HEK293 (cell line): Measurements from ENCODE around the gene KCNMA1.

Experiments used
- CTCF ChIA-PET: fragments of 350-600 bp; formaldehyde crosslinking; extraction: SDS; loops from one replicate; lab custom pipeline; 2021; ENCODE audit warnings: antibody characterized with exemption; lab: Yijun Ruan, JAX
- POLR2A ChIA-PET: fragments of 300-600 bp; formaldehyde crosslinking; extraction: SDS; loops from one replicate; lab custom pipeline; 2020; ENCODE audit warnings: antibody characterized with exemption, inconsistent platforms; lab: Yijun Ruan, JAX
- H3K27ac ChIP-seq: fragments of 200-500 bp; sonication (Bioruptor generic); 2 replicates; pipeline ENCODE4 v1.5.1; 2014; ENCODE audit warnings: low read depth, low read length, control low read depth, inconsistent platforms; ENCODE audit errors: extremely low read depth
- H3K36me3 ChIP-seq, 2 experiments: fragments of 200-500 bp in 1 of 2; sonication (Bioruptor generic) in 1 of 2; 1 replicate in 1 of 2; 2 replicates in 1 of 2; pipeline ENCODE4 v1.5.1; 2014 to 2017; ENCODE audit warnings: inconsistent platforms in 2 of 2, low read length in 2 of 2; ENCODE audit not compliant: control insufficient read depth in 2 of 2, insufficient read depth in 1 of 2
- H3K4me1 ChIP-seq: fragments of 200-500 bp; sonication (Bioruptor generic); 2 replicates; pipeline ENCODE4 v1.5.1; 2014; ENCODE audit warnings: mild to moderate bottlenecking, low read length, inconsistent platforms; ENCODE audit not compliant: control insufficient read depth, insufficient read depth
- H3K4me3 ChIP-seq: 2 replicates; pipeline ENCODE4 v1.5.1; 2011; ENCODE audit warnings: low read depth, mild to moderate bottlenecking, control low read depth, low read length, moderate library complexity
- H3K9me3 ChIP-seq: fragments of 200-500 bp; sonication (Bioruptor generic); 2 replicates; pipeline ENCODE4 v1.5.1; 2014; ENCODE audit warnings: low read depth, low read length, inconsistent platforms; ENCODE audit not compliant: control insufficient read depth, insufficient read depth
- EGR2 ChIP-seq: fragments of 450-650 bp; formaldehyde crosslinking; IDR thresholded peaks from 2 replicates; pipeline ENCODE4 v1.5.1; 2016; ENCODE audit warnings: low read depth, missing biosample characterization, missing genetic modification characterization
- KLF10 ChIP-seq: fragments of 450-650 bp; IDR thresholded peaks from 2 replicates; pipeline ENCODE4 v1.5.1; 2018; ENCODE audit warnings: missing biosample characterization, mild to moderate bottlenecking, missing genetic modification characterization
- KLF7 ChIP-seq: fragments of 450-650 bp; formaldehyde crosslinking; IDR thresholded peaks from 2 replicates; pipeline ENCODE4 v1.5.1; 2016; ENCODE audit warnings: missing biosample characterization, missing genetic modification characterization, borderline replicate concordance
- MEIS1 ChIP-seq: sonication (generic); formaldehyde crosslinking; IDR thresholded peaks from 2 replicates; pipeline ENCODE4 v1.8.1; 2022; ENCODE audit warnings: missing genetic modification reagents, mild to moderate bottlenecking, borderline replicate concordance
- MZF1 ChIP-seq: fragments of 450-650 bp; formaldehyde crosslinking; IDR thresholded peaks from 2 replicates; pipeline ENCODE4 v1.5.1; 2017; ENCODE audit warnings: missing biosample characterization, missing genetic modification characterization, borderline replicate concordance
- PRDM1 ChIP-seq: fragments of 450-650 bp; formaldehyde crosslinking; IDR thresholded peaks from 2 replicates; pipeline ENCODE4; 2016; ENCODE audit warnings: missing biosample characterization, missing genetic modification characterization
- SP7 ChIP-seq: fragments of 450-650 bp; formaldehyde crosslinking; IDR thresholded peaks from 2 replicates; pipeline ENCODE4 v1.5.1; 2016; ENCODE audit warnings: missing biosample characterization, missing genetic modification characterization
- ZBTB7A ChIP-seq: fragments of 450-650 bp; formaldehyde crosslinking; IDR thresholded peaks from 2 replicates; pipeline ENCODE4 v1.5.1; 2016; ENCODE audit warnings: low read depth, missing biosample characterization, missing genetic modification characterization
- ZFHX2 ChIP-seq: fragments of 450-650 bp; formaldehyde crosslinking; conservative IDR thresholded peaks from 2 replicates; pipeline ENCODE4 v1.5.1; 2016; ENCODE audit warnings: missing biosample characterization, missing genetic modification characterization
- ZIC2 ChIP-seq: fragments of 450-650 bp; formaldehyde crosslinking; IDR thresholded peaks from 2 replicates; pipeline ENCODE4 v1.5.1; 2016; ENCODE audit warnings: missing biosample characterization, missing genetic modification characterization
- ZNF221 ChIP-seq: fragments of 450-650 bp; formaldehyde crosslinking; IDR thresholded peaks from 2 replicates; pipeline ENCODE4 v1.5.1; 2017; ENCODE audit warnings: missing biosample characterization, missing genetic modification characterization, borderline replicate concordance
- ZNF248 ChIP-seq: fragments of 450-650 bp; formaldehyde crosslinking; IDR thresholded peaks from 2 replicates; pipeline ENCODE4 v1.5.1; 2017; ENCODE audit warnings: missing biosample characterization, missing genetic modification characterization
- ZNF366 ChIP-seq: fragments of 450-650 bp; formaldehyde crosslinking; conservative IDR thresholded peaks from 2 replicates; pipeline ENCODE4 v1.5.1; 2016; ENCODE audit warnings: missing biosample characterization, missing genetic modification characterization
- ZNF426 ChIP-seq: fragments of 450-650 bp; formaldehyde crosslinking; IDR thresholded peaks from 2 replicates; pipeline ENCODE4 v1.5.1; 2017; ENCODE audit warnings: missing biosample characterization, missing genetic modification characterization, mild to moderate bottlenecking, inconsistent platforms, moderate library complexity
- ZNF521 ChIP-seq: fragments of 450-650 bp; formaldehyde crosslinking; IDR thresholded peaks from 2 replicates; pipeline ENCODE4 v1.5.1; 2017; ENCODE audit warnings: missing biosample characterization, mild to moderate bottlenecking, missing genetic modification characterization
- ZNF571 ChIP-seq: fragments of 450-650 bp; formaldehyde crosslinking; IDR thresholded peaks from 2 replicates; pipeline ENCODE4 v1.5.0; 2017; ENCODE audit warnings: missing biosample characterization, missing genetic modification characterization
- ZNF624 ChIP-seq: fragments of 450-650 bp; formaldehyde crosslinking; IDR thresholded peaks from 2 replicates; pipeline ENCODE4 v1.5.1; 2017; ENCODE audit warnings: missing biosample characterization, missing genetic modification characterization
- ZNF660 ChIP-seq: fragments of 450-650 bp; IDR thresholded peaks from 2 replicates; pipeline ENCODE4 v1.5.1; 2018; ENCODE audit warnings: missing biosample characterization, mild to moderate bottlenecking, missing genetic modification characterization
- ZNF677 ChIP-seq: fragments of 450-650 bp; IDR thresholded peaks from 2 replicates; pipeline ENCODE4 v1.5.0; 2018; ENCODE audit warnings: missing biosample characterization, mild to moderate bottlenecking, missing genetic modification characterization, moderate library complexity
- TF ChIP-seq, protein P1 (sequence below): fragments of 450-650 bp; formaldehyde crosslinking; IDR thresholded peaks from 2 replicates; pipeline ENCODE4; 2016; ENCODE audit warnings: missing biosample characterization, missing genetic modification characterization
- TF ChIP-seq, protein P2 (sequence below): fragments of 450-650 bp; formaldehyde crosslinking; IDR thresholded peaks from 2 replicates; pipeline ENCODE4 v1.5.1; 2016; ENCODE audit warnings: missing biosample characterization, missing genetic modification characterization
- TF ChIP-seq, protein P3 (sequence below): fragments of 450-650 bp; formaldehyde crosslinking; IDR thresholded peaks from 2 replicates; pipeline ENCODE4 v1.5.1; 2017; ENCODE audit warnings: missing biosample characterization, missing genetic modification characterization
- TF ChIP-seq, protein P4 (sequence below): fragments of 450-650 bp; formaldehyde crosslinking; IDR thresholded peaks from 2 replicates; pipeline ENCODE4 v1.5.1; 2016; ENCODE audit warnings: missing biosample characterization, missing genetic modification characterization
- TF ChIP-seq, protein P5 (sequence below): fragments of 450-650 bp; formaldehyde crosslinking; IDR thresholded peaks from 2 replicates; pipeline ENCODE4 v1.5.1; 2016; ENCODE audit warnings: missing biosample characterization, missing genetic modification characterization, borderline replicate concordance

The KCNMA1 gene

DNA sequence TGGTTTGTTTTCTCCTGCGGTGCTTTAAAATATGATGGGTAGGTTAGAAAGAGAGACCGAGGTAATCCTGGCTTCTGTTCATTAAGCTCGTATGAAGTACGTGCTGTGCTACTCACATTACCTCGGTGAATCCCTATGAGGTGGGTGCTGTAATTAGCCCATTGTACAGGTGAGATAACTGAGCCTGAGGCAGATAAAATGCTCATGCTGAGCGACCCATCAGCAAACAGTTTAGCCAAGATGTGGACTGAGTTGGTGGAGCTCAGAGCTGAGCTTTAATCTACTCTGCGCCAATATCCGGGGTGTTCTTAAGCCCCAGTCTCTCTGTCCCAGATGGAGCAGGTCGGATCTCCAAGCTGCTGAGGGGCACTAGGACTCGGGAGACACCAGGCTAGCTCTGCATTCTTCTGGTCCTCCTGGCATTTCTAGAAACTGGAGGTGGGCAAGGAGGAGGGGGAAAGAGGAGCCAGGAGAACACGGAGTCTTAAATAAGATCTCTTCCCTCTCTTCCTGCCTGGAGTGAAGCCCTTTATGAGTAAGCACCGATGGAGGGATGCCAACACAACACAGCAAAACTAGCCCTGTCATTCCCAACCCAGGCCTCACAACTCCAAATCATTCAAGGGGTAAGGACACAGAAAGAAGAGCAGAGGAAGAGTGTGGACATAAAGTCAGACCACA lies 458.5 kb downstream of the KCNMA1 start (continued):
- TF ChIP-seq, protein P1, sequence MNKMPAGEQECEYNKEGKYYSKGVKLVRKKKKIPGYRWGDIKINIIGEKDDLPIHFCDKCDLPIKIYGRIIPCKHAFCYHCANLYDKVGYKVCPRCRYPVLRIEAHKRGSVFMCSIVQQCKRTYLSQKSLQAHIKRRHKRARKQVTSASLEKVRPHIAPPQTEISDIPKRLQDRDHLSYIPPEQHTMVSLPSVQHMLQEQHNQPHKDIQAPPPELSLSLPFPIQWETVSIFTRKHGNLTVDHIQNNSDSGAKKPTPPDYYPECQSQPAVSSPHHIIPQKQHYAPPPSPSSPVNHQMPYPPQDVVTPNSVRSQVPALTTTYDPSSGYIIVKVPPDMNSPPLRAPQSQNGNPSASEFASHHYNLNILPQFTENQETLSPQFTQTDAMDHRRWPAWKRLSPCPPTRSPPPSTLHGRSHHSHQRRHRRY, result no peak

DNA sequence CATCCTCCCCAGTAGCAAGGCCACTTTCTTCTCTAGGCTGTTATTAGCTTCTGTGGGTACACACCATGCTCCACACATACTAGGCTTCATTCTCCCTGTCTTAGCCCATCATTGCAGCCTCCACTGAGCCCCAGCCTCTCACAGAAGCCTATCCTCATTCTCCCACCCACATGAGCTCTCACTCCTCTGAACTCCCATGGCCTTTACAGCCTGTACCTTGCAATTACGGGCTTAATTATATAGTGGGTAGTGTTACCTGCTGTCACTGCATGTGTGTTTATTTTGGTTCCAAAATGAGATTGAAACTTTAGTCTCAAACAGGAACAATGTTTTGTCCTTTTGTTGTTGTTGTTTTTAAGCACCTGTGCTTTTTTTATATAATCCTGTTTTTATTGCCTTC lies 460.0 kb downstream of the KCNMA1 start:
- H3K36me3 ChIP-seq, result no peaks in the 10 kb centered on the region
- TF ChIP-seq SP7 (tag by site-specific recombination), result peak; percentile 99
- peak; percentile 54 for TF ChIP-seq ZFHX2 (tag by site-specific recombination)
- TF ChIP-seq EGR2 (tag by site-specific recombination), result peak; percentile 56
- TF ChIP-seq ZNF677 (tag by site-specific recombination), result no peak
- no peak overlapping the region for H3K4me3 ChIP-seq
- CTCF ChIA-PET, result interaction anchor here (21.6 kb wide), 1 partner anchor 462 kb away, joined by 512 read pairs; the partner anchor contains the start of gene KCNMA1
- POLR2A ChIA-PET, result no interaction called here
- no peaks in the 10 kb centered on the region for H3K9me3 ChIP-seq
- H3K4me1 ChIP-seq, result no peaks in the 10 kb centered on the region
- no peak overlapping the region for H3K27ac ChIP-seq

DNA sequence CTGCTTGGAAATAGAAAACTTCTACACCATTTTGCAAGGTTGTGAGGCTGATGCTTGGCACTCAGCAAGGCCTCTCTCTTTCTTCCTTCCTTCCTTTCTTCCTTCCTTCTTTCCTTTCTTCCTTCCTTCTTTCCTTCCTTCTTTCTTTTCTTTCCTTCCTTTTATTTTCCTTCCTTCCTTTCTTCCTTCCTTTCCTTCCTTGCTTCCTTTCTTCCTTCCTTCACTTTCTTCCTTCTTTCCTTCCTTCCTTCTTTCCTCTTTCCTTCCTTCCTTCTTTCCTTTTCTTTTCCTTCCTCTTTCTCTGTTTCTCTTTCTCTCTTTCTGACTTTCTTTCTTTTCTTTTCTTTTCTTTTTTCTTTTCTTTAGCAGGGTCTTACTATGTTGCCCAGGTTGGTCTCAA lies 460.4 kb downstream of the KCNMA1 start:
- Histone ChIP-seq H3K27ac (no peak overlapping the region), H3K9me3 (no peaks in the 10 kb centered on the region), H3K4me3 (no peak overlapping the region), H3K36me3 (no peaks in the 10 kb centered on the region), H3K4me1 (no peaks in the 10 kb centered on the region)
- ChIA-PET CTCF (interaction anchor here (21.6 kb wide), 1 partner anchor 462 kb away, joined by 512 read pairs; the partner anchor contains the start of gene KCNMA1), POLR2A (no interaction called here)
- TF ChIP-seq, protein P2, sequence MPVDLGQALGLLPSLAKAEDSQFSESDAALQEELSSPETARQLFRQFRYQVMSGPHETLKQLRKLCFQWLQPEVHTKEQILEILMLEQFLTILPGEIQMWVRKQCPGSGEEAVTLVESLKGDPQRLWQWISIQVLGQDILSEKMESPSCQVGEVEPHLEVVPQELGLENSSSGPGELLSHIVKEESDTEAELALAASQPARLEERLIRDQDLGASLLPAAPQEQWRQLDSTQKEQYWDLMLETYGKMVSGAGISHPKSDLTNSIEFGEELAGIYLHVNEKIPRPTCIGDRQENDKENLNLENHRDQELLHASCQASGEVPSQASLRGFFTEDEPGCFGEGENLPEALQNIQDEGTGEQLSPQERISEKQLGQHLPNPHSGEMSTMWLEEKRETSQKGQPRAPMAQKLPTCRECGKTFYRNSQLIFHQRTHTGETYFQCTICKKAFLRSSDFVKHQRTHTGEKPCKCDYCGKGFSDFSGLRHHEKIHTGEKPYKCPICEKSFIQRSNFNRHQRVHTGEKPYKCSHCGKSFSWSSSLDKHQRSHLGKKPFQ (tag by site-specific recombination), result no peak
- 0 out of 2 replicates have a peak, but pooled peaks have one; percentile 55 for TF ChIP-seq ZNF521 (tag by site-specific recombination)
- TF ChIP-seq MZF1 (tag by site-specific recombination), result no peak
- no peak for TF ChIP-seq ZNF221
- no peak for TF ChIP-seq ZNF571 (tag by site-specific recombination)
- TF ChIP-seq ZIC2, result no peak
- TF ChIP-seq ZNF660 (tag by site-specific recombination), result no peak
- TF ChIP-seq ZNF426, result no peak
- no peak for TF ChIP-seq ZNF624 (tag by site-specific recombination)
- TF ChIP-seq KLF7 (tag by site-specific recombination), result no peak
- TF ChIP-seq PRDM1 (tag by site-specific recombination), result peak; percentile 98
- peak; percentile 99 for TF ChIP-seq ZNF366
- TF ChIP-seq, protein P3, sequence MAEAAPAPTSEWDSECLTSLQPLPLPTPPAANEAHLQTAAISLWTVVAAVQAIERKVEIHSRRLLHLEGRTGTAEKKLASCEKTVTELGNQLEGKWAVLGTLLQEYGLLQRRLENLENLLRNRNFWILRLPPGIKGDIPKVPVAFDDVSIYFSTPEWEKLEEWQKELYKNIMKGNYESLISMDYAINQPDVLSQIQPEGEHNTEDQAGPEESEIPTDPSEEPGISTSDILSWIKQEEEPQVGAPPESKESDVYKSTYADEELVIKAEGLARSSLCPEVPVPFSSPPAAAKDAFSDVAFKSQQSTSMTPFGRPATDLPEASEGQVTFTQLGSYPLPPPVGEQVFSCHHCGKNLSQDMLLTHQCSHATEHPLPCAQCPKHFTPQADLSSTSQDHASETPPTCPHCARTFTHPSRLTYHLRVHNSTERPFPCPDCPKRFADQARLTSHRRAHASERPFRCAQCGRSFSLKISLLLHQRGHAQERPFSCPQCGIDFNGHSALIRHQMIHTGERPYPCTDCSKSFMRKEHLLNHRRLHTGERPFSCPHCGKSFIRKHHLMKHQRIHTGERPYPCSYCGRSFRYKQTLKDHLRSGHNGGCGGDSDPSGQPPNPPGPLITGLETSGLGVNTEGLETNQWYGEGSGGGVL (tag by site-specific recombination), result no peak
- no peak for TF ChIP-seq MEIS1 (CRISPR knock-in tag)
- TF ChIP-seq, protein P4, sequence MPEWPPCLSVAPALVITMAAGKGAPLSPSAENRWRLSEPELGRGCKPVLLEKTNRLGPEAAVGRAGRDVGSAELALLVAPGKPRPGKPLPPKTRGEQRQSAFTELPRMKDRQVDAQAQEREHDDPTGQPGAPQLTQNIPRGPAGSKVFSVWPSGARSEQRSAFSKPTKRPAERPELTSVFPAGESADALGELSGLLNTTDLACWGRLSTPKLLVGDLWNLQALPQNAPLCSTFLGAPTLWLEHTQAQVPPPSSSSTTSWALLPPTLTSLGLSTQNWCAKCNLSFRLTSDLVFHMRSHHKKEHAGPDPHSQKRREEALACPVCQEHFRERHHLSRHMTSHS (tag by site-specific recombination), result no peak
- TF ChIP-seq KLF10 (tag by site-specific recombination), result no peak
- TF ChIP-seq, protein P5, sequence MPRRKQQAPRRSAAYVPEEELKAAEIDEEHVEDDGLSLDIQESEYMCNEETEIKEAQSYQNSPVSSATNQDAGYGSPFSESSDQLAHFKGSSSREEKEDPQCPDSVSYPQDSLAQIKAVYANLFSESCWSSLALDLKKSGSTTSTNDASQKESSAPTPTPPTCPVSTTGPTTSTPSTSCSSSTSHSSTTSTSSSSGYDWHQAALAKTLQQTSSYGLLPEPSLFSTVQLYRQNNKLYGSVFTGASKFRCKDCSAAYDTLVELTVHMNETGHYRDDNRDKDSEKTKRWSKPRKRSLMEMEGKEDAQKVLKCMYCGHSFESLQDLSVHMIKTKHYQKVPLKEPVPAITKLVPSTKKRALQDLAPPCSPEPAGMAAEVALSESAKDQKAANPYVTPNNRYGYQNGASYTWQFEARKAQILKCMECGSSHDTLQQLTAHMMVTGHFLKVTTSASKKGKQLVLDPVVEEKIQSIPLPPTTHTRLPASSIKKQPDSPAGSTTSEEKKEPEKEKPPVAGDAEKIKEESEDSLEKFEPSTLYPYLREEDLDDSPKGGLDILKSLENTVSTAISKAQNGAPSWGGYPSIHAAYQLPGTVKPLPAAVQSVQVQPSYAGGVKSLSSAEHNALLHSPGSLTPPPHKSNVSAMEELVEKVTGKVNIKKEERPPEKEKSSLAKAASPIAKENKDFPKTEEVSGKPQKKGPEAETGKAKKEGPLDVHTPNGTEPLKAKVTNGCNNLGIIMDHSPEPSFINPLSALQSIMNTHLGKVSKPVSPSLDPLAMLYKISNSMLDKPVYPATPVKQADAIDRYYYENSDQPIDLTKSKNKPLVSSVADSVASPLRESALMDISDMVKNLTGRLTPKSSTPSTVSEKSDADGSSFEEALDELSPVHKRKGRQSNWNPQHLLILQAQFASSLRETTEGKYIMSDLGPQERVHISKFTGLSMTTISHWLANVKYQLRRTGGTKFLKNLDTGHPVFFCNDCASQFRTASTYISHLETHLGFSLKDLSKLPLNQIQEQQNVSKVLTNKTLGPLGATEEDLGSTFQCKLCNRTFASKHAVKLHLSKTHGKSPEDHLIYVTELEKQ, result no peak
- no peak for TF ChIP-seq ZNF248 (tag by site-specific recombination)
- TF ChIP-seq ZBTB7A (tag by site-specific recombination), result no peak
